HG03103 (cell line): ENCODE measurements around the gene CCDC102A.

ENCODE experiments used
- ATAC-seq: cut with Tn5 transposase; IDR thresholded peaks from one replicate; pipeline ENCODE4 v1.9.1; 2021; ENCODE audit warnings: low read depth; ENCODE audit not compliant: unreplicated experiment

Gene CCDC102A

DNA sequence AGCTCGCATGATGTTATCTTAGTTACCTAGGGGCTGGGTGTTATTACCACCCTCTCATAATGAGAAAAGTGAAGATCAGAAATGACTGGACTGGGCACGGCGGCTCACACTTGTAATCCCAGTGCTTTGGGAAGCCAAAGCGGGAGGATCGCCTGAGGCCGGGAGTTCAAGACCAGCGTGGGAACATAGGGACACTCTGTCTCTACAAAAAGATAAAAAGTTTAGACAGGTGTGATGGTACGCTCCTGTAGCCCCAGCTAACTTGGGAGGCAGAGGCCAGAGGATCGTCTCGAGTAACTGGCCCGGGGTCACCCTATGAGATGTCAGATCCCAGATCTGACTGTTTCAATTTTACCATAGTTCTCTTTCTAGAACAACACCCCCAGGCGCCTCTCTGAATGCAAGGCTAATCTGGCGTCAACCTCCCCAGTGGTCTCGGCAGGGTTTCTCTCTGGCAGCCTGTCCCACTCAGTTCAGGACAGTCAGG lies 1.9 kb upstream of the CCDC102A start:
- ATAC-seq = no peak

DNA sequence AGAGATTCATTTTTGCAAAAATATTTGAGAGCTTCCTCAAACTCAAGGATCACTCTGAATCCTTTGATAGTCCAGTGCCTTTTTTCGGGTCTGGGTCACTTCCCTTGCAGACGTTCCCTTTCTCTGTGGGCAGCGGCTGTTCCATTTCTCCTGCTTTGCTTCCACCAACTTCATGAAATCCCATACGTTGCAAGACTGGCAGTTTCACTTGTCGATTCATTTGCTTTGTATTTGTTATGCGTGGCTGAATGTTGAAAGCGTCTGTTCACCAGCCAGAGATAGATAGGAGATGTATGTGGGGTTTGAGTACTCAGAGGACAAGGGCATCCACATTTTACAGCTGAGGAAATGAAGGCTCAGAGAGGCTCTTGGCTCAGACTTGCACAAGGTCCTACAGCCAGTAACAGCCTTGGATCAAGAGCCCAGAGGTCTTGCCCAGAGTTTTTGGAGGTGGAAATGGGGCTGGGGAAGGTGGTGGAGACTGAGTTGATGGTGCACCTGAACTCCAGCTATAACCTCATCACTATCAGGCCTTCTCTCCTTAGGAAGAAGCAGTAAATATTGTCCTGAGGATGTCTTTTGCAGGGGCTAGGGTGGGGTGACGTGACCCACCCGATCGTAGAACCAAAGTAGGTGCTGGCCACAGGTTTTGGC lies 1.3 kb upstream of the CCDC102A start:
- no peak for ATAC-seq

DNA sequence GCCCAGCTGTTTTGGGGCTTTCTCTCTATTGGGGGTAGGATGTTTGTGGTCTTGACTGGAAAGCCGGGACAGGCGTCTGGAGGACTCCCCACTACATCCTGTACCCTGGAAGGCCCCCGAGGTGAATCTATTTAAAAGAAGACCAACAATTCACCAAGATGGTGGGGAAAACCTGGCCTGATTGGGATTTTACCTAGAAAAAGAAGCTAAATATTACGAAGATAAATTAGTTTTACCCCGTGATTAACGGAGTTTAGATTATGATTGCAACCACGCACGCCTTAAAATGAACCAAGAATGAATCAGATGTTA lies 779 bp upstream of the CCDC102A start:
- ATAC-seq = no peak

DNA sequence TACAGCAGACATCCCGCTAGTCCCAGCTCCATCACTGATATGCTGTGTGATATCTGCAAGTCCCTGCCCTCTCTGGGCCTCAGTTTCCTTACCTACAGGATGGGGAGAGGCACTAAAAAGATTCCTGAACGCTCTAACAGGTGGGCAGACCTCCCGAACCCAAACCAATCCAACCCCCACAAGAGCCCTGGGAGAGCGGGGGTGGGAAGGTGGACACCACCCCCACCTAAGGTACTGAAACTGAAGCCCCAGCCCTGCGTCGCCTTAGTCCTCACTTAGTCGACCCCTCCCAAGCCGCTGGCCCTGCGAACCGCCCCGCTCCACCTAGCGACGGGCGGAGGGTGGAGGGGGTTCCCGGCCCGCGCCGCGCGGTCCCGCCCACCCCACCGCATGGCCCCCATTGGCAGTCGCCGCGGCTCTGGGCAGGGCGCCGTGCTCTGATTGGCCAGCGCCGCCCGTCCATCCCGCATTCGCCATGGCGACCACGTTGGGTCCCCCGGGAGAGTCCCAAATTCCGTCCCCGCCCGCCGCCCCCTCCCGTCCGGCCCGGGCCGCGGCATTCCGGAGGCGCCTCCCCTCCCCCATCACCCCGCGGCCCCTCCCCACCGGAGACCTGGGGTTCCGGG lies 578 bp downstream of the CCDC102A start:
- peak; percentile 60 for ATAC-seq

DNA sequence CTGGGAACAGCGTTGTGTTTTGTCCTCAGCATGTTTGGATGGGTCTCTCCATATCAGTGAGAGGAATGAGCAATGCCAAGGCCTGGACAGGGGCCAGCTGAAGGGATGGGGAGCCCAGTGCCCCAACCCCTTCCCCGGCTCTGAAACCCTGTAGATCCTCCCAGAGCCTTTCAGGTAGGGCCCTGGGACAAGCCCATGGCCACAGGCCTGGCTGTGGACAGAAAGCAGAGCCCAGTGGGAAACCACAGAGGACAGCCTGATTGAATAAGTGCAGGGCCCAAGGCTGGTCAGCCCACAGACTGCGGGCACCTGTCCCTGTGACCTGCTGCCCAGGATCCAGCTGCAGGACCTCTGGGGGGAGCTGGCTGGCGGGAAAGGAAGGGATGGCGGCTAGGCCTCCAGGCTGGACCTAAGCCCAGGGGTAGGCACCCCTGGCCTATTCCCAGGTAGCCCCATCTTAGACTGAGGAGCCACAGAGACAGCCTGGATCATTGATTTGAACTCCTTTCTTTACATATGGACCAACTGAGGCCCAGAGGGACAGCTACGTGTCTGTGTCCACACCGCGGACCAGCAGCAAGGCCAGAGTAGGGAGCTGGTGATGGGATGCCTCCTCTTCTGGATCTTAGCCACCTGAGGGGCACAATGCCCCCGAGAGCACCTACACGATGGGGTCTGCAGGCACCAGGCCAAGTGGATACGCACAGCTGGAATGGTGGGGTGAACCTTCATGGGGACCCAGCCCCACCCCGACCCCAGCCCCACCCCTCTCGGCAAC lies 1.3 kb downstream of the CCDC102A start:
- ATAC-seq = no peak

DNA sequence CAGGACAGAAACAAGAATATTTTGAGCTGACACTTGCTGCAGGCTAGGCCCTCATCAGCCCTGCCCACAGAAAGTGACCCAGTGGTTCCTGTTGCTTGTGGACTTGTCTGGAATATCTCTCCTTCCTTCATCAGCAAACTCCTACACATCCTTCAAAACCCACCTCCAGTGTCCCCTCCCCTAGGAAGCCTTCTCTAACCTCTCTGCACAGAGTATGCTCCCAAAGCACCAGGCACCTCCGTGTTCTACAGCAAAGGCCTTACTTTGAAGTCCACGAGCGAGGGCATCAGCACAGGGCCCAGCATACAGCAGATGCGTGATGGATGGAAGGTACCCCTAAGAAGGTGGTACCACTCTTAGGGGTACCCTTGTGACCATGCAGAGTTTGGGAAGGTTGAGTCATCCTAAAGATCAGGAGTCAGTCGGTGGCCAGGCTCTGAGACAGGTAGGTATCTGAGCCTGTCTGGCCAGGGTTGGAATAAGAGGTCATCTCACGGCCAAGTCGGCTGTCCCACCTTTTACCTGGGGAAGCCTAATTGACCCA lies 2.0 kb downstream of the CCDC102A start:
- ATAC-seq = no peak

DNA sequence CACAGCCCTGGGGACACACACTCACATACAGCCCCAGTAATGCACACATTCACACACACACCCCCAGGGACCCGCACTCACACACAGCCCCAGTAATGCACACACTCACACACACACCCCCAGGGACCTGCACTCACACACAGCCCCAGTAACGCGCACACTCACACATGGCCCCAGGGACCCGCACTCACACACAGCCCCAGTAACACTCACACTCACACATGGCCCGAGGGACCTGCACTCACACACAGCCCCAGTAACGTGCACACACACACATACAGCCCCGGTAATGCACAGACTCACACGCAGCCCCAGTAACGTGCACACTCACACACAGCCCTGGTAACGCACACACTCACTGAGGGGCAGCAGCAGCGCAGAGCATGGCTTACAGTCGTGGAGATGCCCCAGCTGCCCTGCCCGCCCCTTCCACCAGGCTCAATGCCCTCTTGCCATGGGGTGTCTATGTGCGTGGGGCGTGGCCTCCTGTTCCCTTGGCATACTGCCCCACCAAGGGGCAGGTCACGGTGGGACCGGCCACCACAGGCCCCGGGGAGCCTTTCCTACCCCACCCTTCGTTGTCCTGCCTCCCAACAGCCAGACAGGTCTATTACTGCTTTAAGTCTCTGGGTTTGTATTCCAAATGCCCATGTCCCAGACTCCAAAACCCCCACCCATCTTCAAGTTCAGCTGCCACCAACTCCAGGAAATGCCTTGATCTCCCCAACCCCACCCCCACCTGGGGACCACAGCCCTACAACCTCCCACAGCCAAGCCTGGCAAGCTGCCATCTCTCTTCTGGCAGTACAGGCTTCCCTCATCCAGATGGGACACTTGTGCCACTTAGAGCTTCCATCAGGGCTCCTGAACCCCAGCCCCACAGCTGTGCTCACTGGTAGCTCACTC lies 2.7 kb downstream of the CCDC102A start:
- no peak for ATAC-seq

DNA sequence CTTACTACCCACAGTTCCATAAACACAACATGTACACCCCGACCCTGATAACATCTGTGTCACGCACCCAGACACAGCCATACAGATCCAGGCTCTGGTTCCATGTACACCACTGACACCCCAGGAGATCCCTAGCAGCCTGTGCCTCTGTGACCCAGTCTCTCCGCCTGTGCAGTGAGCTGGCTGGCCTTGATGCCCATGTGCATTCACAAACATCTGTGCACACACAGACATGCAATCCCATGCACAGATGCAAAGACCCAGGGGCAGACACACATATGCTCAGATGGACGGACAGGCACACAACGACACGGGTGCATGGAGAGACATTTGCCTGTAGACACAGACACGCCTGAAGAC lies 4.1 kb downstream of the CCDC102A start:
- no peak for ATAC-seq

DNA sequence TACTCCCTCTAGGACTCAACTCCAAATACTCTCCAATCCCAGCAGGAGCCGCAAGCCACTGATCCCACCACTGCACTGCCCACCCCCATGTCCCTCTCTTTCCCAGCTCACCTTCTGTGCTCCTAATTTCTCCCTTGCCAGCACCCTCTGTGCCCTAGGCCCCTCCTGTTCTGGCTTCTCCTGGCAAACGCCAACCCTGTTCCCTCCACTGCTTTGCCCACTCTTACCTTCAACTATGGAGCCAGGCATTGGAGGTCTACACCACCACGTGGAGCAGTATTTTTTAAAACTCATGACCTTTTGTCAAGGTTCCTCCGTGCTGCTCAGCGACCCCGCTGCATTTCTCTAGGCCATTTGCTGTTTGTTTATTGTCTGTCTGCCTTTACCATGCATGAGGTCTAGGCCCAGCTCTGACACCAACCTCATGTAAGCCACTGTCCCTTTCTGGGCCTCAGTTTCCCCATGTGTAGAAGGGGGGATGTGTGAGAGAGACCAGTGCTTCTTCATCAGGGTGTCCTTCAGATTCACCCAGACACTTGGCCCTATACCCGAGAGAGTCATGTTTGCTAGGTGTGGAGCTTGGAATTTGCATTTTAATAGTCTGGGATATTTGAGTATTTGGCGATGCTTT lies 4.6 kb downstream of the CCDC102A start:
- no peak for ATAC-seq

DNA sequence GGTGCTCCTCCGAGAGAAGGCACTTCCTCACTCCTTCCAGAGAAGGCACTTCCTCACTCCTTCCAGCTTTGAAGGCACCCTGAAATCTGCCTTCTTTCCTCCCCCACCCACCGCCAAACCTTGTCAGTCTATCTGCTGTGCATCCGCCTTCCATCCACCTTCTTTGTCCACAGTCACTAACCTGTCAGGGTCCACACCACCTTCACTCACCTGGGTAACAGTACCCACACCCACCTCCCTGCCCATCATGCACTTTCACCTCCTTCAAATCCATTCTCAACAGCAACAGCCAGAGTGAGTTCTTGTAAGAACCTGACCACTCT lies 5.2 kb downstream of the CCDC102A start:
- no peak for ATAC-seq

DNA sequence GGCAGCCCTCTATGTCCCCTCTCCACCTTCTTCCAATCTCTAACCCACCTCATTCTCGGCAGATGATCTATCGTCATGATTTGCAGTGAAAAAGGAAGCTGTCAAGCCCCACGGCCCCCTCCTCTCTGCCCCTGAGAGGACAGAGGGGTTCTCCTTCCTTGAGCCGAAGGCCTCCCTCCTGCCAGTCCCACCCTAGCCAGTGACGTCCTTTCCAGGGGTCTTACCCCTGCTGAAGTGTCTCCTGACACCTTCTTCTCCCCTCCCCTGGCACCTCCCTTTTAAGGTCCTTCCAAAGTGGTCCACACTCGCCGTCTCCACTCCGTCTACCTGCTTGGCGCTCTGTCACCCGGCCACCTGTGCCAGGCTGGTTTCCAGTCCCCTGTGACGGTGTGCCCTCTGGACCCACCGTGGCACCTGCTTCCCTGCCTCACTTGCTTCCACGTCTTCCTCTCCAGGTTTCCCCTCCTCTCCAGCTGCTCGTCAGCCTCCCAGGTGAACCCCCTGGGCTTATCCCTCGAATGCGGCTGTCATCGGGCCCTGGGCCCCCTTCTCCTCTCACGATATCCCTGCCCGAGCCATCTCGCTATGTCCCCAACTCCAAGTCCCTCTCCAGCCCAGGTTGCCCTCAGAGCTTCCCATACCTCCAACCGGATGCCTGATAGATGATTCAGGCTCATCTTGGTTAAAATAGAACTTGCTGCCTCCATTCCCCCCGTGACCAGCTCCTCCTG lies 5.7 kb downstream of the CCDC102A start:
- ATAC-seq = no peak

DNA sequence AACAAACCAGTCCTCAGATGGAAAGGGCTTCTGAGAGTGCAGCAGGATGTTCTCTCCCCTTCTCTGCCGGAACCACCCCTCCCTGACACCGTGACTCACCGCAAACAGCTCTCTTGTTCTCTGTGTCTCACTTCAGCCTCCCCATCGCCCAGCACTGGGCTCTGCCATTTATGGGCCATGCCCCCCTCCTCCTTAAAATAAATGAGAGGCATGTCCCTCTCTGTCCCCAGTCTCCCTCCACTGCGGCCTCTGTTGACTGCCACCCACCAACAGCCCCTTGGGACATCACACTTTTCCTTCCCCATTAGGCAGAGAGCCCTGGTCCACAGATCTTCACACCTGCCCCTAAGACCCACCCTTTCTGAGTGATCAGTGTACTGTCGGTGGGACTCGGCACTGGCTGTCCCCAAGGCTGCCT lies 6.3 kb downstream of the CCDC102A start:
- ATAC-seq = peak; percentile 66

DNA sequence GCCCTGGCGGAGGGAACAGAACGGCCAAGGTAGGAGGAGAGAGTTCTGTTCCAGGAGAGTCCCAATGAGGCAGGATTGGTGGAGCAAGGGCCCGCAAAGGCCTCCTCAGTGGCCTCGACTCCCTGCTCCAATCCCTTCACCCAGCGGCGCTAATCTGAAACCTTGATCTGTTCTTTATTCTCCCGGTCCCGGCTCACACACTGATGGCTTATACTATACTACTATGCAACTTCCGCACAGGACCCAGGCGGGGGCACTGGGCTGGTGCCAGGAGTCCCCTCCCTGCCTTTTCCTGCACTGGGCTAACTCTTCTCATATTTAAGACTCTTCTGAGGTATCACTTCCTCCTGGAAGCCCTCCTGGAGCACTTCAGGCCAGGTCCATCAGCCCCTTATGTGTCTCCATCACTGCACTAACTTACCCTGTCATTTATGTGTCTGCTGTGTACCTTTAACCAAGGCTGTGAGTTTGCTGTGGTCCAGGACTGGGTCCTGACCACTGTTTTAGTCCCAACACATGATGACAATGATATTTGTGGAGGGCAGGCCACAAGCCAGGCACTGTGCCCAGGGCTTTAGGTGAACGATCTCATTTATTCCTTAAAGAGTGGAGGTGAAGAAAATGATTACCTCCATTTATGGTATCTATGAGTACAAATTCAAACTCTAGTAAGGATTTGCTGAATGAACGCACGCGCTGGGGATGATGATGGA lies 6.8 kb downstream of the CCDC102A start:
- ATAC-seq = peak; percentile 17

DNA sequence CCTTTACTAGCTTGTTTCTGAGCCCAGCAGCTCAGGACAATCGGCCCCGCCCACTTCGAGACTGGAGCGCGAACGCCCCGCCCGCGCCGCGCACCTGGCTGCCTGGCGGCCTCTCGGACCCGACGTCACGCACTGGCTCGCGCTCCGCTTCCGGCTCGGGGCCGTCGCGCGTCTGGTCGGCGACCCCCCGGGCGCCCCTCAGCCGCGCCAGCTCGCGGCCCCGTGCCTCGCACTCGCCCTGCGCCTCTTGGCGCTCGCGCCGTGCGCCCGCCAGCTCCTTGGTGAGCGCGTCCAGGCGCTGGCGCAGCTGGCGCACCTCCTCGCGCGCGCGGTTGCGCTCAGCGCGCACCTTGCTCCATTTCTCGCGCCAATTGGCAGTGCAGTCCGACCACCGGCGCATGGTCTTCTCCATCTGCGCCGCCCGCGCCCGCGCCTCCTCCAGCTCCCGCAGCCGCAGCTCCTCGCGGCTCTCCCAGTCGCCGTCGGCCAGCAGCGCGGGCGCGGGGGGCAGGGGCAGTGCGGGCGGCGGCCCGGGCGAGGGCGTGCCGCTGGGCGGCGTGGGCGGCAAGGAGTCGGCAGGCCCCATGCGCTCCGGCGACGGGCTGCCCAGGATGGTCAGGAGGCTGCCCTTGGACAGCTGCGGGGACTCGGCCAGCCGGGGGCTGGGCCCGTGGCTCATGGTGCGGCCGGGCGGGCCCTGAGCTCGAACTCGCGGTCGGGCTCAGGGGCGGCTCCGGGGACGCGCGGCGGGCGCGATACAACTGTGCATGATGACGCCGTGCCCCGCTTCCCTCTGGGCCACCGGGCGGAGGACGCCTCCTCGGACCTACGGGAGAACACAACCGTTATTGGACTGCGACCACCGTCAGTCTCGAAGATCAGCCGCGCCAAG lies 7.6 kb downstream of the CCDC102A start:
- no peak for ATAC-seq

DNA sequence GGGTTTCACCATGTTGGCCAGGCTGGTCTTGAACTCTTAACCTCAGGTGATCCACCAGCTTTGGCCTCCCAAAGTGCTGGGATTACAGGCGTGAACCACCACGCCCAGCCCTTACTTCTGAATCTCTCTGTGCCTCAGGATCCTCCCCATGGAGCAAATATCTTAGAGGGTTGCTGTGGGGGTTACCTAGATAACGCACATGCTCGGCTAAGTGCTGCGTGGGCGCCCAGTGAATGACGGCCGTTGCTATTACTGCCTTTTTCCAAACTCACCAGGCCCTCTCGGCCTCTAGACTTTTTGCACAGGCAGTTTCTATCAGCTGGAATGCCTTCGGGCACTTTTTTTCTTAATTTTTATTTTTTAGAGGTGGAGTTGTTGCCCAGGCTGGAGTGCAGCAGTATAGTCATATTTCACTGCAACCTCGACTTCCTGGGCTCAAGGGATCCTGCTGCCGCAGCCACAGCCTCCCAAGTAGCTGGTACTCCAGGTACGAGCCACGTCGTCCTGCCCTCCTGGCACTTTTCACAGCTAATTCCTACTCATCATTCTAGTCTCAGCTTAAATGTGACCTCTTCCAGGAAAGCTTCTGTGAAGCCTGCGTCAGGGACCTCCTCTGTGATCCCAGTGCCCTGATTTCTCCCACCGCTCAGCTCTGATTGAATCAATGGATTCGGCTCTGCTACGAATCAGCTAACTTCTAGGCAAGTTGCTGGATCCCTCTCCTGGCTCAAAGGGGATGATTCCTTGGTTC lies 8.6 kb downstream of the CCDC102A start:
- no peak for ATAC-seq

DNA sequence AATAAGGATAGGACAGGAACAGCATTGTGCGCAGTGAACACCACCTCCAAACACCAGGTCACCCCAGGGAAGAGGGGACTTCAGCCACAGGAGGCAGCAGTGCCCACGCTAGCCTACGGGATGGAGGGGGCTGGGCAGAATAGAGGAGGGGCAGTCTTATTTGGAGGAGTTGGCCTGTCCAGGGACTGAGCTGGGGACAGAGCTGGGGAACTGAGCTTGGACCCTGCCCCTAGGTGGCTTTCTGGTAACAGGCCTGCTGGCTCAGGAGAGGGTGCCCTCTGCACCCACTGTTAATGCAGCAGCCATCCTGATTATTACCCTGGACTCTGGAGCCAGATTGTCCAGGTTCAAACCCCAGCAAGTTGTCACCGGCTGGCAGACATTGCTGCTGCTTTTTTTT lies 9.3 kb downstream of the CCDC102A start:
- no peak for ATAC-seq

DNA sequence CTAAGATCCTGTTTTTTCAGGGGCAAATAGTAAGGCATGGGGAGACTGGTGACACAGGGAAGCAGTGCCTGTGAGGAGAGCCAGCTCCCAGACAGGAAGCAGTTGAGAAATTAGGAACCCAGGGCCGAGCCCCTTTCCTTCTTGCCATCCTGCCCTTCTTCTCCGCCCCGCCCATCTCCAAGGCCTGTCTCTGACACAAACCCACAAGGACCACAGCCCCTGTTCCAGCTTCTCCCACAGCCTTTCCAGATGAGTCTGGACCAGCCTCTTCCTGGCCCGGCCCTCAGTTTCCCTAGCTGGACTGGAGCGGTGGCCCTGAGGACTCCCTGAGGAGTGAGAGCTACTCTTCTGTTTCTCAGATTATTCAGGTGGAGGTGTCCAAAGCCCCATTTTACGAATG lies 9.9 kb downstream of the CCDC102A start:
- no peak for ATAC-seq
